Activated CD4-positive, alpha-beta T cell treated with anti-CD3 and anti-CD28 coated beads for 24 hours (primary cell): ENCODE results near the gene FCHSD2.
A peak's percentile ranks its signal among the peaks of the same experiment; 100 is the strongest.
"Not testable (repeated sequence)": the region's sequence is repeated elsewhere in the genome, so short reads cannot be mapped to it uniquely, and the experiment has no call there.

ENCODE experiments used
- DNase-seq, 2 donors: peaks; one replicate each; pipeline ENCODE4 v3.0.0-alpha.2; 2020; ENCODE audit warnings: low read depth in 2 of 2

Gene FCHSD2

GRCh38 chr11:73151416-73151815 lies 9.3 kb upstream of the FCHSD2 start:
- no peak for DNase-seq

DNA sequence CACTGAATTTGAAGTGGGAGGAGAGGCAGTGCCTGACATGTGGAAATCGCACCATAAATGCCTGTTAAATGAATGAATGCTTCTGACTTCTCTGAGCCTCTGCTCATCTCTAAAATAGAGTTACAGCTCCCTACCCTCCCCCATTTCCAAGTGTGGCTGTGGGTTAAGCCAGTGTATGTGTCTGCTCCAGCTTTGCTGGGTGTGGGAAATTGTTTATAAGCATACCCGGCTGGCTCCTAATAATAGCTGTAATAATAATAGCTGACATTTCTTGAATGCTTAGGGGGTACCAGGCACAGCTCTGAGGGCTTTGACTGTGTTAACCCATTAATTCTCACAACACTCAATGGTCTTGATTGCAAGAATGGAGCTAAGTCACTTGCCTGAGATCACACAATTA lies 7.0 kb upstream of the FCHSD2 start:
- no peak for DNase-seq

DNA sequence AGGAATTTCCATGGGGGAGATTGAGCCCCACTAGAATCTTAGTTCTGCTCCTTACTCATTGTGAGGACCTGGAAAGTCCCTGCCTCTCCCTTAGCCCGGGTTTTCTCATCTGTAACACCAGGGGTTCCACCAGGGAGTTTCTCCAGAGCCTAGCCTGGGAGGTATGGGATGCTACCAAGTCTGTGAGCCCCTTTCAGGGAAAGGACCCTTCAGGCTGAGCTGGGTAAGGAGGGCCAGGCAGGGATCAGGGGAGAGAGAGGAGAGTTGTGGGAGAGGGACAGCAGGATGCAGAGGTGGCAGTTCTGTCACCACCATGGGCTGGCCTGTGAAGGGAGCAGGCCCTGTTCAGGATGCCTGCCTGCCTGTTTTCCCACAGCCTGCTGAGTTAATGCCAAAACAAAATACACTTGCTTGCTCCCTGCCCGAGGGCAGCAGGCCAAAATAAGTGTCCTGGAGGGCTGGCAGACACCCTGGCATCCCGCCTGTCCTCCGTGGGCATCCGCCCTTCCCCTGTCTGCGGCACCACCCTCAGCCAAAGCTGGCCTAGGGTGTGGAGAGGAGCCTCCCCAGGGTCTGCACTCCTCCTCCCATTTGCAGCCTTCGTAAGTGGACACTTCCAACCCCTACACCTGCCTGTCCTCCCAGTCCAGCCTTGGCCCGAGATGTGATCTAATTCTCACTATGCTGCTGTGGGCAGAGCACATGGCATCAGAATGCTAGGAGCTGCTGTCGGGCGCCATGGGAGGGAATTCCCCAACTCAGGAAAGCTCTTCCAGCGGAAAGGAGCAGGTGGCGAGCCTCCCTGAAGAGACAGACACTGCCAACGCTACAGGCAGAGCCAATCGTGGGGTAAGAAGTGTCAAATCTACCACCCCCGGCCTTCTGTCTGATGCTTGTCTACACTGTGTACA lies 5.9 kb upstream of the FCHSD2 start:
- no peak for DNase-seq

GRCh38 chr11:73145986-73146575 lies 4.0 kb upstream of the FCHSD2 start:
- DNase-seq = no peak

DNA sequence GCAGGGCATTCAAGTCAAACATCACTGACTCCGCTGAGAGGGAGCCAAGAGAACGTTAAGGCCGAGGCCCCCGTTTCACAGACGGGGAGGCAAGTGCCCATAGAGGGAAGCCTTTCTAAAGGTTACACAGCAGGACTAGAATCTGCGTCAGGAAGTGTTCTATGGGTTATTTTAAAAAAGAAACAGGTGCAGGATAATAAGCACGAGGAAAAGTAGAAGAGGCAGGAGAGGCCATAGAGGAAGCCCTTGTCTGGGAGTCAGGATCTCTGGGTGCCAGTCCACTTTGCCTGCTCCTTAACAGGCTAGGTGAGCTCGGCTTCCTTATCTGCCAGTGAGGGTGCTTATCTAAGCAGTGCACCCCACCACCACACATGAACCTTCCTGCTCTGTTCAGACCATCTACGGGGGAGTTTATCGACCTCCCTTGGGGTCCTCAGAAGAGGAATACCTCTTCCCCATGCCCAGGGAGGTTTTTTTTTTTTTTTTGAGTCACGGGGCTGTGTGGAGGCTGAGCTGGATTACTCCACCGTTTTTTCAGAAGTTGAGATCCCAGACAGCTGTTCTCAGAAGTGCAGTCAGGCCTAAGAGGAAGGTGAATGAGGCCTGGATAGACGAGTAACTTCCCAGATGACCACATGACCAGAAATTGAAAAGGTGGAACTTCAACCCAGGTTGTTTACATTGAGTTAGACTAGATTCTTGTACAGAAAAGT lies 1.2 kb upstream of the FCHSD2 start:
- no peak for DNase-seq

- peak; percentile 27 to 45 for DNase-seq
These were observed 600 bp downstream of the FCHSD2 start for GRCh38 chr11:73141309-73142127.

DNA sequence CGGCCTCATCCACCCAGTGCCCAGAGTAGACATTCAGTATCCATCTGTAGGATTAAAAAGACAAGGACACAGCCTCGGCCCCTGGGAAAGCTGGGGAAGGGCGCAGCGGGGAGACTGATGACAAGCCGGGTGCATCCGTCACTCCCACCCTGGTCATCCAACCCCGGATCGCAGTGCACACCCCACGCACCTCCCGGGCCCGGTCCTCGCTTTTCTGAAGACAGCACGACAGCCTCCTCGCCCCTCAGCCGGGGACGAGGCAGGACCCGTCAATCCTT lies 1.1 kb downstream of the FCHSD2 start:
- no peak for DNase-seq

DNA sequence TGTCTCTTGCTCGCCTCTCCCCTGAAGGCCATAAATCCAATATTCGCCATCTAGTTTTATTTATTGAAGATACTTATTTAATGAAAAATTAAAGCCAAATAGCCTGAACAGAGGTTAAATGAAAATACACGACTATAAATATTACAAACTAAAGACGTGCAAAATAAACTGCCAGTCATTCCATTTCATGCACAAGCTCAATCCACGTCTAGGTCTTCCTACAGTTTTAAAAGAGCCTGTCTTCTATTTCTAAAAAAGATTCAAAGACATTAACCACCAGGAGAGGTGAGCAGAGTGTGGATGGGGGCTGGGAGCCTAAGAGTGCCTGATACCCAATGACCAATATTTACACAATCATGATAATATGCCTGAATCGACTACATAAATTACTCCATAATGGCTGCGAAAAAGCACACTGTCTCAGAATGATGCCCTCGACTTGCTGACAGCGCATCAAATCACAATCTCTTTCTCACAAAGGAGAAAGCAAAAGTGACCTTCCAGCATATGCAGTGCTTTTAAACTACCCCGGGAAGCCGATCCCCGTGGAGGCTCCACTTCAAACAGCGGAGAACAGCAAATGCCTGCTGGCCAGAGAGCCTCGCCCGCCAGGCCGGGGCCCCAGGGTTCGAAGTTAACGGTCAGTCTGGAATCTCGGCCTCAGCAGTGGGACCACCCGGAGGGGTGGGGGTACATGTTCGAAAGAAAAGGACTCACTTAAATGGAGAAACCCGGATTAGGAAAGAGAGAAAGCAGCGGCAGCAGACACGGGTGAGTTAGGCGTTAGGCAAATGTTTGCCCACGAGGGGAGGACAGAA lies 1.7 kb downstream of the FCHSD2 start:
- no peak for DNase-seq

GRCh38 chr11:73139476-73140198 lies 2.5 kb downstream of the FCHSD2 start:
- DNase-seq = no peak

DNA sequence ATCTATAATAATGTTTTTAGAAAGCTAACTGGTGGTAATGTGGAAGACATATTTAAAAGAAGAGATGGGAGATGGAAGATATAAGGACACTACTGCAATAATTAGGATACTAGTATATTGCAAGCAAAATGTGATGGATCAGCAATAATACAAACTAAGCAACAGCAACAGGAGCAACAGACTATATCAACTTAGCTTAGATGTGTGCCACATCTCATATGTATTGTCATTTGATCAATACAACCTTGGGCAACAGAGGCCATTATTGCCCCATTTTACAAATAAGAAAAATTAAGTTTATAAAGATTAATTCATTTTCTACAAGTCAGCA lies 4.2 kb downstream of the FCHSD2 start:
- no peak for DNase-seq

GRCh38 chr11:73137262-73137943 lies 4.7 kb downstream of the FCHSD2 start:
- no peak for DNase-seq

- DNase-seq = not testable (repeated sequence)
These were observed 5.4 kb downstream of the FCHSD2 start for GRCh38 chr11:73136722-73137121.

DNA sequence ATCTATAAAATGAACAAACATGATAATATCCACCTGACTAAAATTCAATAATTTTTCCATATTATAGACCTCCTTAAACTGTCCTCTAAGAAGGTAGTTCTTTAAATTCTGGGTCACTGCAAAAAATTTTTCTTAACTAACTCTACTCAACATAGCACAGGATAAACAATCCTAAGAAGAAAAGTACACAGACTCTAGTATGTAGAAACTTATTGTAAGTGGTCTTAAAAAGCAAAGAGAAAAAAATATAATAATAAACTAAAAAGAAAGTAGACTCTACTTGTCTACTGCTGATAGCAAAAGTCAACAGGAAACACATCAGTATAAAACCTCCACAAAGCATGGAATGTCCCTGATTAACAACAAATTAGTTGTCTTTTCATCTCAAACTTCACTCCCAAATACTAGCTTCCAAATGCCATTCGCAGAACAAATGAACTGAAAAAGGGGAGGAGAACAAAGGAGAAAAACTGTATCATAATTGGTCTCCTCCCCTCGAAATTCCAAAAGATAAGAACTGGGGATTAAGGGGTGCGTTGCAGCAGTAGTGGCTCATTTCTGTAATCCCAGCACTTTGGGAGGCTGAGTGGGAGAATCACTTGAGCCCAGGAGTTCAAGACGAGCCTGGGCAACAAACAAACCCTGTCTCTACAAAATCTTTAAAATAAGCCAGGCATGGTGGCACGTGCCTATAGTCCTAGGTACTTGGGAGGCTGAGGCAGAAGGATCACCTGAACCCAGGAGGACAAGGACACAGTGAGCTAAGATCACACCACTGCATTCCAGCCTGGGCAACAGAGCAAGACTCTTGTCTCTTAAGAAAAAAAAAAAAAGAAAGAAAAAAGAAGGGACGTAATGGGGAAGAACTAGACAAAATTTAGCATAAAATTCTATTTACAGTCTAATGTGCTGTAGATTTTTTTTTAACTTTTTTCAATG lies 6.5 kb downstream of the FCHSD2 start:
- no peak for DNase-seq

GRCh38 chr11:73132349-73132748 lies 9.8 kb downstream of the FCHSD2 start:
- not testable (repeated sequence) for DNase-seq

DNA sequence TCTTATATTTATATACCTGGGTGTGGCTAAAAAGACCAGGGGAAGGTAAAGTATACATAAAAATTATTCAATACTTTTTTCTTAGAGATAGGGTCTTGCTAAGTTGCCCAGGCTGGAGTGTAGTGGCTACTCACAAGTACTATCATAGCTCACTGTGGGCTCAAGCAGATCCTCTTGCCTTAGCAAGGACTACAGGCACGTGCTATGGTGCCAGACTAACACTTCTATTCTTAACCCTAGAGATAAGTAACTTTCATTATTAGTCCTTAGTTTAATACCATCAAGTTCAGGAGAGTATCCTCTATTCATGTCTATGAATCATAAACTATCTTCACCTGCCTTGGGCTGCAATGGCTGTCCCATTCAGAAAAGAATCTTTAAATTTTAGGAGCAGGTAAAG lies 11.9 kb downstream of the FCHSD2 start:
- DNase-seq = no peak

DNA sequence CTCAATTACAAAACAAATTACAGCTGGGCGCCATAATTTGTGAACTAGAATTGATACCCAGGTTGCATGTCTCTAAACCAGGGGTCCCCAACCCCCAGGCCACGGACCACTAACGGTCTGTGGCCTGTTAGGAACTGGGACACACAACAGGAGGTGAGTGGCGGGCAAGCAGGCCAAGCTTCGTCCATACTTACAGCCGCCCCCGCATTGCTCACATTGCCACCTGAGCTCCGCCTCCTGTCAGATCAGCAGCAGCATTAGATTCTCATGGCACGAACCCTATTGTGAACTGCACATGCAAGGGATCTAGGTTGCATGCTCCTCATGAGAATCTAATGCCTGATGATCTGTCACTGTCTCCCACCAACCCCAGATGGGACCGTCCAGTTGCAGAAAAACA lies 12.9 kb downstream of the FCHSD2 start:
- no peak for DNase-seq

DNA sequence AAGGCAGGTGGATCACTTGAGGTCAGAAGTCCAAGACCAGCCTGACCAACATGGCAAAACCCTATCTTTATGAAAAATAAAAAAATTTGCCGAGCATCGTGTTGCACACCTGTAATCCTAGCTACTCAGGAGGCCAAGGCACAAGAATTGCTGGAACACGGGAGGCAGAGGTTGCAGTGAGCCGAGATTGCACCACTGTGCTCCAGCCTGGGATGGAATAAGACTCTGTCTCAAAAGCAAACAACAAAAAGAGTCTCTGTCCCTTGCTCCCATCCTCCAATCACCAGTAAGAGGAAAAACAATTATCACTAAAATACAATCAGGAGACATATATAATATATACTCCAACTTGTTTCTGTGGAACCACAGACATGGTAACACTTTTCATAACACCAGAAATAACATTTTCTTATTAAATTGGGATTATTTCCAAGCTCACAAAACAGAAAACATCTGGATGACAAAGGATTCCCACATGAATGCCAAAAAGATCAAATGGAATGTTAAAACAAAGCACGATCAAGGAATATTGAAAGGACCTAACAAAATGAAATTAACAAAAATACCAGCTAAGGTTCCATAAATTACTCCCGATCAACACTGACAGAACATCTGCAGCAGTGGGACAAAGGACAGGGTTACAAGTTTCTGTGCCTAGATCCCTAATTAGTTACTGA lies 15.2 kb downstream of the FCHSD2 start:
- no peak for DNase-seq

- DNase-seq = no peak
These were observed 17.3 kb downstream of the FCHSD2 start for GRCh38 chr11:73124800-73125199.
